Right atrium auricular region (tissue), 2 donors: Measurements from ENCODE around the gene SPPL3. TPM values are rescaled to one million over a fixed set of nuclear protein-coding genes. Genes with fewer than 3 reads are reported as not detected.

Source experiments
- DNase-seq: peaks from one replicate; pipeline ENCODE4 v3.0.0-alpha.2; 2019; ENCODE audit warnings: low spot score
- H3K27ac ChIP-seq, 2 donors: fragments of 200-600 bp; sonication (generic); 1 replicate in 1 of 2; 2 replicates in 1 of 2; pipeline ENCODE4 v1.5.1; 2016 to 2019
- H3K27me3 ChIP-seq, 2 donors: fragments of 200-600 bp; sonication (generic); one replicate each; pipeline versions ENCODE4 v1.5.1 to v1.6.0; 2017 to 2019
- H3K36me3 ChIP-seq: fragments of 200-600 bp; sonication (generic); one replicate; pipeline ENCODE4 v1.5.1; 2016
- H3K4me1 ChIP-seq, 2 donors: fragments of 200-600 bp; sonication (generic); one replicate each; pipeline versions ENCODE4 v1.5.1 to v1.6.0; 2017 to 2019
- H3K4me3 ChIP-seq, 2 donors: fragments of 200-600 bp; sonication (generic); 1 replicate in 1 of 2; 2 replicates in 1 of 2; pipeline ENCODE4 v1.5.1; 2017 to 2019; ENCODE audit warnings: mild to moderate bottlenecking in 1 of 2, moderate library complexity in 1 of 2
- H3K9me3 ChIP-seq, 2 donors: fragments of 200-600 bp; sonication (generic); one replicate each; pipeline ENCODE4 v1.5.1; 2019
- CTCF ChIP-seq, 2 donors: fragments of 200-600 bp; sonication (generic); IDR thresholded peaks; one replicate each; pipeline ENCODE4 v1.5.1; 2019; ENCODE audit warnings: antibody characterized with exemption in 2 of 2
- total RNA-seq, 2 donors: library from RNA; depleted of rRNA; stranded (reverse); fragments of >200 nt; gene quantifications; one replicate each; pipeline ENCODE4 v1.1.0, GENCODE V29; 2016

Gene SPPL3
- total RNA-seq, 2 donors from 2014 or later: 13.8 to 16.5 TPM

DNA sequence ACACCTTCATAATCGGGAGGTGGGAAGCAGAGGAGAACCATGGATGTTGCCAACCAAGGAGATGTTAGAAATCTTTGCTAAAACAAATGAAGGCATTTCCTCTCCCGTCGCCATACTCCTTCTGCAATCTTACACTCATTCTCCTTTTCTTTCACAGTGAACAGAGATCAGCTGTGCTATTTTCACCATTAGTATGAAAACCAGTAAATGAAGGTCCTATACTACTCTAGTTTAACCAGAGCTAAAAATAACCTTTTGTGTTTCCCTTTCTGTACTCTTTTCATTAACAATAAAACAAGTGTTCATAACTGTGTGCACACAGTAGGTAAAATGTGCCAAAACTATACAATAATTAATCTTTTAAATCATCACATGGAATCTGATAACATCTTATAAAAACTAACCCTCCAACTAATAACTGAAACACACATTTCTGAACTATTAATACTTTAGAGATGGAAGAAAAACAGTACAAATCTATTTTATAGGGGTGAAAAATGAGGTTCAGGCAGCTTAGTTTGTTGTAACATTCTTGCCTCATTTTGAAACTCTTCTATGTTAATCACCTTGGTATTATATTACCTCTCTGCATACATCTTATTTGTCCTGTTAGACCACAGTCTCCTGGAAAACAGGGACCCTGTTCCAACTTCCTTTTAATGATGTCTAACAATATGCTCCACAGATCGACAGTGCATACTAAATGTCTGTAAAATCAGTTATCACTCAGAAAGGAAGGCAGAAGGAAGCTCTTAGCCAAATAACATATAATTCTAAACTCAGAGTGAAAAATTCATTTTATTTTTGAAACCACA is 69.5 kb downstream of the SPPL3 start:
- peak overlapping the region; percentile 17 to 35 for H3K27ac ChIP-seq
- no peak overlapping the region for H3K4me3 ChIP-seq
- H3K36me3 ChIP-seq: no peaks in the 10 kb centered on the region
- no peaks in the 10 kb centered on the region for H3K27me3 ChIP-seq
- H3K4me1 ChIP-seq: peaks cover 0 to 59% of the 10 kb centered on the region in 2 donors
- no peak for TF ChIP-seq CTCF (IDR thresholded peaks at IDR 0.05)
- H3K9me3 ChIP-seq: no peaks in the 10 kb centered on the region
- DNase-seq: no peak

DNA sequence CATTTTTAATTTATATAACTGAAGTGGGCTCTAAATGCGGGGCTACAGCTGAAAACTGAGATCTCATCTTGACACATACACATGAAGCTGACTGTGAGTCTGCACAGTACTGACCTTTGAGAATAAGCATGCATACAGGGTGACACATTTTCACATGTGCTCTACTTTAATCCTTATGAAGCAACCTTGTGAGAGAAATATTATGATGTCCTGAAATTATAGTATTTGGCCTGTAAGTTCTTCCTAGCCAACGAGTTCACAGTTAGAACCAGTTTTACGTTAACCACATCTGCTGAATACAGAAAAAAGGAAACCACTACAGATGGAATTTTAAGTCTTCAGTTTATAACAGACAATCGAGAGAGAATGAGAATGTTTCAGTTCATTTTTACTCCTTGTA is 70.3 kb downstream of the SPPL3 start:
- Histone ChIP-seq H3K4me1 (peaks cover 0 to 67% of the 10 kb centered on the region in 2 donors), H3K27ac (peak overlapping the region; percentile 17 to 35)

GRCh38 chr12:120832737-120833136 is 71.4 kb downstream of the SPPL3 start:
- Histone ChIP-seq H3K27ac (no peak overlapping the region), H3K4me1 (peaks cover 0 to 72% of the 10 kb centered on the region in 2 donors), H3K4me3 (no peak overlapping the region), H3K36me3 (no peaks in the 10 kb centered on the region), H3K9me3 (no peaks in the 10 kb centered on the region), H3K27me3 (no peaks in the 10 kb centered on the region)
- DNase-seq: no peak
- no peak for TF ChIP-seq CTCF (IDR thresholded peaks at IDR 0.05)

More for the DNA sequence above, 70.3 kb downstream of the SPPL3 start:
- DNase-seq: no peak
- H3K4me3 ChIP-seq: no peak overlapping the region
- no peaks in the 10 kb centered on the region for H3K27me3 ChIP-seq
- no peaks in the 10 kb centered on the region for H3K36me3 ChIP-seq
- no peaks in the 10 kb centered on the region for H3K9me3 ChIP-seq
- TF ChIP-seq CTCF (IDR thresholded peaks at IDR 0.05): no peak

DNA sequence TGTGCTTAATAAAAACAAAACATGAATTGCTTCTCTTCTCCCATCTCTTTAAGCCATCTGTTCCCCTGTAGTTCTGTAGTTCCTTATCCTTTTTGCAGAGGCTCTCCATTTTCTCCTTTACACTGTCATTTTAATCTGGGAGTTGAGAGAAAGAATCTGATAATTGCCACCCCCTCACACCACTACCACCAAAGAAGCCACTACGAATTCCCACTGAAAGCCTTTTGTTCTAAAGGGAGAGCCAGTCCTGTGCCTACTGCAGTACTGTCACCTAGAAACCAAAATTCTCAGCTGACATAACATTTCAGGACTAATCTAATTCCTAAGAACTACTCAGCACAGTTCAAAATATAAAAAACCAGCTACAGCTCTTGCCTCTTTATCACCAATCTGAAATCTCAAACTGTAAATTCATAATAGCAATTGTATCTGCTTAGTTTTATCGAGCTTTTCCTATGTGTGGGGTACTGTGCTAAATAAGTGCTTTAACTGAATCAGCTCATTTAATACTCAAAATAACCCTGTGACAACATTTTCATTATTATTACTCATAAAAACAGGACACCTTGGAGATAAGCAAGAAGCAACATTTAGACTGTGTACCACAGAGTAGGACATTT is 72.4 kb downstream of the SPPL3 start:
- no peak for TF ChIP-seq CTCF (IDR thresholded peaks at IDR 0.05)
- peaks cover 0 to 77% of the 10 kb centered on the region in 2 donors for H3K4me1 ChIP-seq

DNA sequence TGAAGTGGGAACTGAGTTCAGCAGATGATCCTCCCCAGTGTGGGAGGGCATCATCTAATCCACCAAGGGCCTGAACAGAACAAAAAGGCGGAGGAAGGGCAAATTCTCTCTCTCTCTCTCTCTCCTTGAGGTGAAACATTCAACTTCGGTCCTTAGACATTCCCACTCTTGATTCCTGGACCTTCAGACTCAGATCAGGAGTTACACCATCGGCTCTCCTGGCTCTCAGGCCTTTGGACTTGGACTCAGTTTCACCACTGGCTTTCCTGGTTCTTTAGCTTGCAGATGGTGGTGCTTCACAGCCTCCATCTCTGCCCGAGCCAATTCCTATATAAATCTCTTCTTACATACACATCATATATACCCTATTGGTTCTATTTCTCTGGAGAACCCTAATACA is 73.2 kb downstream of the SPPL3 start:
- H3K36me3 ChIP-seq: no peaks in the 10 kb centered on the region
- H3K4me1 ChIP-seq: peaks cover 0 to 75% of the 10 kb centered on the region in 2 donors
- DNase-seq: no peak
- no peaks in the 10 kb centered on the region for H3K27me3 ChIP-seq
- H3K4me3 ChIP-seq: no peak overlapping the region
- no peak overlapping the region for H3K27ac ChIP-seq
- no peaks in the 10 kb centered on the region for H3K9me3 ChIP-seq
- TF ChIP-seq CTCF (IDR thresholded peaks at IDR 0.05): no peak

More for the DNA sequence above, 72.4 kb downstream of the SPPL3 start:
- Histone ChIP-seq H3K36me3 (no peaks in the 10 kb centered on the region), H3K27me3 (no peaks in the 10 kb centered on the region), H3K4me3 (no peak overlapping the region), H3K9me3 (no peaks in the 10 kb centered on the region), H3K27ac (no peak overlapping the region)
- DNase-seq: no peak
